ENCODE results near the gene B4GALT7. TPM values are rescaled to one million over a fixed set of nuclear protein-coding genes. Genes with fewer than 3 reads are reported as not detected.
"Not testable (repeated sequence)": the region's sequence is repeated elsewhere in the genome, so short reads cannot be mapped to it uniquely, and the experiment has no call there.

The B4GALT7 gene
- total RNA-seq, 3 donors from 2014 or later = 21.4 to 27.5 (median 22.6) TPM

GRCh38 chr5:177612215-177612673 is 12.3 kb downstream of the B4GALT7 start:
- Histone ChIP-seq H3K4me1 (no peaks in the 10 kb centered on the region), H3K36me3 (no peaks in the 10 kb centered on the region), H3K9me3 (no peaks in the 10 kb centered on the region), H3K27me3 (no peaks in the 10 kb centered on the region), H3K4me3 (no peak overlapping the region), H3K27ac (no peak overlapping the region)
- intact Hi-C loops (cut with DNase I; ENCODE audit: low total_unique reads) = no loop called here
- no peak for DNase-seq (ENCODE audit: low spot score in 2 of 2)
- no peak for TF ChIP-seq POLR2AphosphoS5 (IDR thresholded peaks at IDR 0.05)

- Histone ChIP-seq H3K27me3 (no peaks in the 10 kb centered on the region), H3K27ac (no peak overlapping the region), H3K4me1 (no peaks in the 10 kb centered on the region), H3K4me3 (no peak overlapping the region), H3K36me3 (no peaks in the 10 kb centered on the region), H3K9me3 (no peaks in the 10 kb centered on the region)
- DNase-seq (ENCODE audit: low spot score in 2 of 2) = no peak
- TF ChIP-seq POLR2A (IDR thresholded peaks at IDR 0.05) (no peak), POLR2AphosphoS5 (IDR thresholded peaks at IDR 0.05) (no peak), CTCF (IDR thresholded peaks at IDR 0.05) (no peak)
- intact Hi-C loops (cut with DNase I; ENCODE audit: low total_unique reads) = no loop called here
These were observed 20.6 kb downstream of the B4GALT7 start for GRCh38 chr5:177620560-177620959.

GRCh38 chr5:177624172-177624571 is 24.2 kb downstream of the B4GALT7 start:
- H3K27ac ChIP-seq; intact Hi-C loops (cut with DNase I; ENCODE audit: low total_unique reads); H3K27me3 ChIP-seq; H3K9me3 ChIP-seq; H3K4me3 ChIP-seq; H3K36me3 ChIP-seq; DNase-seq (ENCODE audit: low spot score in 2 of 2); H3K4me1 ChIP-seq: not testable (repeated sequence)

- intact Hi-C loops (cut with DNase I; ENCODE audit: low total_unique reads) = loop anchor here (10.0 kb wide), 1 partner anchor 455 kb away; no protein-coding TSS in a partner anchor
- not testable (repeated sequence) for H3K27me3 ChIP-seq; H3K27ac ChIP-seq; H3K4me1 ChIP-seq; H3K36me3 ChIP-seq; DNase-seq (ENCODE audit: low spot score in 2 of 2); H3K4me3 ChIP-seq; H3K9me3 ChIP-seq
These were observed 30.3 kb downstream of the B4GALT7 start for GRCh38 chr5:177630186-177630585.

- not testable (repeated sequence) for H3K9me3 ChIP-seq; H3K27ac ChIP-seq; H3K4me3 ChIP-seq; DNase-seq (ENCODE audit: low spot score in 2 of 2); H3K4me1 ChIP-seq; H3K27me3 ChIP-seq; H3K36me3 ChIP-seq
- intact Hi-C loops (cut with DNase I; ENCODE audit: low total_unique reads) = loop anchor here (10.0 kb wide), 1 partner anchor 450 kb away; no protein-coding TSS in a partner anchor
These were observed 35.0 kb downstream of the B4GALT7 start for GRCh38 chr5:177634912-177635311.

- H3K27me3 ChIP-seq; H3K36me3 ChIP-seq; intact Hi-C loops (cut with DNase I; ENCODE audit: low total_unique reads); H3K27ac ChIP-seq; H3K4me1 ChIP-seq; H3K4me3 ChIP-seq; DNase-seq (ENCODE audit: low spot score in 2 of 2); H3K9me3 ChIP-seq: not testable (repeated sequence)
These were observed 45.5 kb downstream of the B4GALT7 start for GRCh38 chr5:177645462-177645861.

GRCh38 chr5:177651235-177651634 is 51.3 kb downstream of the B4GALT7 start:
- H3K9me3 ChIP-seq; H3K4me1 ChIP-seq; intact Hi-C loops (cut with DNase I; ENCODE audit: low total_unique reads); H3K27ac ChIP-seq; H3K27me3 ChIP-seq; H3K36me3 ChIP-seq; DNase-seq (ENCODE audit: low spot score in 2 of 2); H3K4me3 ChIP-seq: not testable (repeated sequence)

- H3K27me3 ChIP-seq; H3K9me3 ChIP-seq; DNase-seq (ENCODE audit: low spot score in 2 of 2); H3K36me3 ChIP-seq; H3K27ac ChIP-seq; intact Hi-C loops (cut with DNase I; ENCODE audit: low total_unique reads); H3K4me3 ChIP-seq; H3K4me1 ChIP-seq: not testable (repeated sequence)
These were observed 57.9 kb downstream of the B4GALT7 start for GRCh38 chr5:177657846-177658245.

- H3K9me3 ChIP-seq; H3K4me3 ChIP-seq; H3K27me3 ChIP-seq; H3K27ac ChIP-seq; H3K4me1 ChIP-seq; DNase-seq (ENCODE audit: low spot score in 2 of 2); H3K36me3 ChIP-seq; intact Hi-C loops (cut with DNase I; ENCODE audit: low total_unique reads): not testable (repeated sequence)
These were observed 58.6 kb downstream of the B4GALT7 start for GRCh38 chr5:177658542-177658941.

Other genes with a start within 250 kb of the B4GALT7 start
- gene LMAN2, start 248.5 kb upstream of the B4GALT7 start, total RNA-seq = 100 to 1,000 TPM; 139 to 188 (median 170) TPM
- 10 to 100 TPM in 2 of 3 donors, 1 to 10 TPM in 1; 9.0 to 16.4 (median 11.3) TPM for gene RGS14, start 242.2 kb upstream of the B4GALT7 start, total RNA-seq
- not detected for gene SLC34A1, start 215.7 kb upstream of the B4GALT7 start, total RNA-seq
- gene PFN3, start 199.5 kb upstream of the B4GALT7 start, total RNA-seq = not detected
- 1 to 10 TPM in 2 of 3 donors, under 1 TPM in 1; 0.64 to 2.9 (median 2.6) TPM for gene F12, start 190.6 kb upstream of the B4GALT7 start, total RNA-seq
- gene GRK6, start 173.5 kb upstream of the B4GALT7 start, total RNA-seq = 10 to 100 TPM; 21.3 to 25.0 (median 22.1) TPM
- gene PRR7, start 153.3 kb upstream of the B4GALT7 start, total RNA-seq = 1 to 10 TPM in 2 of 3 donors, under 1 TPM in 1; 0.48 to 2.0 (median 1.3) TPM
- 10 to 100 TPM; 30.7 to 94.6 (median 61.3) TPM for gene DBN1, start 126.5 kb upstream of the B4GALT7 start, total RNA-seq
- 10 to 100 TPM; 17.1 to 61.9 (median 42.6) TPM for gene PDLIM7, start 102.5 kb upstream of the B4GALT7 start, total RNA-seq
- 1 to 10 TPM; 1.6 to 7.2 (median 6.6) TPM for gene DOK3, start 90.3 kb upstream of the B4GALT7 start, total RNA-seq
- gene DDX41, start 83.2 kb upstream of the B4GALT7 start, total RNA-seq = 100 to 1,000 TPM in 2 of 3 donors, 10 to 100 TPM in 1; 76.0 to 110 (median 103) TPM
- 10 to 100 TPM; 35.4 to 81.5 (median 77.0) TPM for gene FAM193B, start 45.6 kb upstream of the B4GALT7 start, total RNA-seq
- gene TMED9, start 7.9 kb upstream of the B4GALT7 start, total RNA-seq = 100 to 1,000 TPM in 1 of 3 donors, 10 to 100 TPM in 2; 75.4 to 109 (median 95.1) TPM
- gene FAM153A, start 182.8 kb downstream of the B4GALT7 start, total RNA-seq = 10 to 100 TPM in 1 of 3 donors, 1 to 10 TPM in 1, under 1 TPM in 1; 0.98 to 12.3 (median 2.2) TPM